Suprapubic skin (tissue), 4 donors: ENCODE results near the gene CFAP92.

Experiments
- EP300 ChIP-seq: sonication (generic); formaldehyde crosslinking; IDR thresholded peaks from one replicate; pipeline ENCODE4 v1.6.1; 2017; ENCODE audit warnings: antibody characterized with exemption
- POLR2A ChIP-seq, 2 donors: fragments of 450-650 bp; IDR thresholded peaks; one replicate each; pipeline ENCODE4 v1.6.1; 2017; ENCODE audit warnings: antibody characterized with exemption in 2 of 2, mild to moderate bottlenecking in 2 of 2, moderate library complexity in 2 of 2
- POLR2AphosphoS5 ChIP-seq, 3 donors: sonication (generic); formaldehyde crosslinking; IDR thresholded peaks; one replicate each; pipeline ENCODE4 v1.6.1; 2017; ENCODE audit warnings: antibody characterized with exemption in 3 of 3
- TF ChIP-seq, protein P1 (sequence below), 2 donors: fragments of 200-600 bp in 1 of 2; fragments of 450-650 bp in 1 of 2; sonication (generic) in 1 of 2; IDR thresholded peaks; one replicate each; pipeline ENCODE4 v1.5.1; 2016 to 2019; ENCODE audit warnings: antibody characterized with exemption in 2 of 2, mild to moderate bottlenecking in 1 of 2, moderate library complexity in 1 of 2

GRCh38 chr3:128922804-128923459, 70.9 kb downstream of the CFAP92 start:
- TF ChIP-seq, protein P1, sequence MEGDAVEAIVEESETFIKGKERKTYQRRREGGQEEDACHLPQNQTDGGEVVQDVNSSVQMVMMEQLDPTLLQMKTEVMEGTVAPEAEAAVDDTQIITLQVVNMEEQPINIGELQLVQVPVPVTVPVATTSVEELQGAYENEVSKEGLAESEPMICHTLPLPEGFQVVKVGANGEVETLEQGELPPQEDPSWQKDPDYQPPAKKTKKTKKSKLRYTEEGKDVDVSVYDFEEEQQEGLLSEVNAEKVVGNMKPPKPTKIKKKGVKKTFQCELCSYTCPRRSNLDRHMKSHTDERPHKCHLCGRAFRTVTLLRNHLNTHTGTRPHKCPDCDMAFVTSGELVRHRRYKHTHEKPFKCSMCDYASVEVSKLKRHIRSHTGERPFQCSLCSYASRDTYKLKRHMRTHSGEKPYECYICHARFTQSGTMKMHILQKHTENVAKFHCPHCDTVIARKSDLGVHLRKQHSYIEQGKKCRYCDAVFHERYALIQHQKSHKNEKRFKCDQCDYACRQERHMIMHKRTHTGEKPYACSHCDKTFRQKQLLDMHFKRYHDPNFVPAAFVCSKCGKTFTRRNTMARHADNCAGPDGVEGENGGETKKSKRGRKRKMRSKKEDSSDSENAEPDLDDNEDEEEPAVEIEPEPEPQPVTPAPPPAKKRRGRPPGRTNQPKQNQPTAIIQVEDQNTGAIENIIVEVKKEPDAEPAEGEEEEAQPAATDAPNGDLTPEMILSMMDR (IDR thresholded peaks at IDR 0.05) = no peak
- TF ChIP-seq POLR2A (IDR thresholded peaks at IDR 0.05) (no peak), EP300 (no peak), POLR2AphosphoS5 (IDR thresholded peaks at IDR 0.05) (no peak)
